Neural progenitor cell (in vitro differentiated cells): ENCODE measurements around the gene KLHL26. TPM values are rescaled to one million over a fixed set of nuclear protein-coding genes. Genes with fewer than 3 reads are reported as not detected.
A peak's percentile ranks its signal among the peaks of the same experiment; 100 is the strongest.

Experiments
- DNase-seq: peaks from one replicate; pipeline ENCODE4 v3.0.0-alpha.2; 2016; ENCODE audit warnings: low spot score
- H2AFZ ChIP-seq: fragments of 200-600 bp; sonication (generic); replicated peaks from 2 replicates; pipeline ENCODE4 v1.6.1; 2016; ENCODE audit warnings: antibody characterized with exemption
- H3F3A ChIP-seq: fragments of 200-600 bp; sonication (generic); 2 replicates; pipeline ENCODE4 v1.6.1; 2016; ENCODE audit warnings: antibody characterized with exemption, low read depth
- H3K27ac ChIP-seq: fragments of 200-600 bp; sonication (generic); 2 replicates; pipeline ENCODE4 v1.5.1; 2016; ENCODE audit warnings: mild to moderate bottlenecking
- H3K27me3 ChIP-seq: fragments of 200-600 bp; sonication (generic); 2 replicates; pipeline ENCODE4 v1.6.1; 2016; ENCODE audit warnings: mild to moderate bottlenecking, moderate library complexity
- H3K36me3 ChIP-seq: fragments of 200-600 bp; sonication (generic); 2 replicates; pipeline ENCODE4 v1.5.1; 2016
- H3K4me1 ChIP-seq: fragments of 200-600 bp; sonication (generic); 2 replicates; pipeline ENCODE4 v1.6.1; 2016; ENCODE audit warnings: mixed run types
- H3K4me2 ChIP-seq: fragments of 200-600 bp; sonication (generic); 2 replicates; pipeline ENCODE4 v1.6.1; 2016
- H3K4me3 ChIP-seq: fragments of 200-600 bp; sonication (generic); 2 replicates; pipeline ENCODE4 v1.5.1; 2016
- H3K79me2 ChIP-seq: fragments of 200-600 bp; sonication (generic); 2 replicates; pipeline ENCODE4 v1.6.1; 2016; ENCODE audit warnings: low read depth
- H3K9ac ChIP-seq: fragments of 200-600 bp; sonication (generic); 2 replicates; pipeline ENCODE4 v1.6.1; 2016
- H3K9me3 ChIP-seq: fragments of 200-600 bp; sonication (generic); 2 replicates; pipeline ENCODE4 v1.5.1; 2016; ENCODE audit warnings: low read depth
- H4K20me1 ChIP-seq: fragments of 200-600 bp; sonication (generic); 2 replicates; pipeline ENCODE4 v1.6.1; 2016; ENCODE audit warnings: low read depth
- H3K27ac Mint-ChIP-seq: 3 replicates; pipeline ENCODE4 v1.8.0; 2021; ENCODE audit warnings: mixed read lengths
- H3K27me3 Mint-ChIP-seq: 2 replicates; pipeline ENCODE4 v1.8.0; 2022; ENCODE audit warnings: low read depth, mild to moderate bottlenecking, inconsistent platforms, moderate library complexity, mixed read lengths; ENCODE audit not compliant: insufficient read depth
- H3K36me3 Mint-ChIP-seq: 3 replicates; pipeline ENCODE4 v1.8.0; 2021; ENCODE audit warnings: mixed read lengths
- H3K4me1 Mint-ChIP-seq: 3 replicates; pipeline ENCODE4 v1.8.0; 2021; ENCODE audit warnings: mixed read lengths
- H3K4me3 Mint-ChIP-seq: 3 replicates; pipeline ENCODE4 v1.8.0; 2021; ENCODE audit warnings: mild to moderate bottlenecking, moderate library complexity, mixed read lengths
- H3K9me3 Mint-ChIP-seq: 3 replicates; pipeline ENCODE4 v1.8.0; 2020; ENCODE audit warnings: mixed read lengths
- CTCF ChIP-seq: fragments of 200-600 bp; sonication (generic); IDR thresholded peaks from 2 replicates; pipeline ENCODE4 v1.5.1; 2017; ENCODE audit warnings: antibody characterized with exemption, mild to moderate bottlenecking
- EZH2 ChIP-seq: fragments of 200-600 bp; sonication (generic); IDR thresholded peaks from 2 replicates; pipeline ENCODE4 v1.6.1; 2017; ENCODE audit warnings: antibody characterized with exemption, mild to moderate bottlenecking, moderate library complexity
- EZH2phosphoT487 ChIP-seq: fragments of 200-600 bp; sonication (generic); IDR thresholded peaks from 2 replicates; pipeline ENCODE4 v1.6.1; 2017; ENCODE audit warnings: antibody characterized with exemption
- total RNA-seq: library from RNA; depleted of rRNA; stranded (reverse); fragments of >200 nt; gene quantifications from 2 replicates; pipeline ENCODE4 v1.2.3, GENCODE V29; 2015; ENCODE audit warnings: low replicate concordance

The KLHL26 gene
- total RNA-seq, result 5.8 and 7.1 TPM in 2 replicates

GRCh38 chr19:18636969-18637629, at the start of gene KLHL26:
Gene KLHL26, plus strand, starts transcription at chr19:18637028. Its CDS starts 27 bp downstream, at chr19:18637055.
- Mint-ChIP-seq H3K9me3 (no peaks in the 10 kb centered on the region), H3K4me1 (peaks cover 22% of the 10 kb centered on the region), H3K36me3 (no peaks in the 10 kb centered on the region), H3K27me3 (peaks cover 17% of the 10 kb centered on the region), H3K4me3 (peak within 1 kb of the TSS; percentile 92), H3K27ac (no peak within 1 kb of the TSS)
- Histone ChIP-seq H3K27me3 (peaks cover 18% of the 10 kb centered on the region), H3F3A (peaks cover 13% of the 10 kb centered on the region), H3K4me3 (peak within 1 kb of the TSS; percentile 98), H3K9ac (peak within 1 kb of the TSS; percentile 87), H3K9me3 (no peaks in the 10 kb centered on the region), H2AFZ (peak within 1 kb of the TSS; percentile 89), H3K36me3 (no peaks in the 10 kb centered on the region), H3K4me1 (peaks cover 10% of the 10 kb centered on the region), H3K79me2 (peaks cover 37% of the 10 kb centered on the region), H3K27ac (no peak within 1 kb of the TSS), H4K20me1 (peaks cover 21% of the 10 kb centered on the region), H3K4me2 (peak within 1 kb of the TSS; percentile 98)
- no peak for TF ChIP-seq EZH2
- no peak for TF ChIP-seq EZH2phosphoT487
- TF ChIP-seq CTCF, result no peak
- DNase-seq, result no peak

- Mint-ChIP-seq H3K4me1 (peaks cover 20% of the 10 kb centered on the region), H3K27me3 (peaks cover 23% of the 10 kb centered on the region), H3K27ac (peak overlapping the region; percentile 17), H3K9me3 (peaks cover 3% of the 10 kb centered on the region), H3K4me3 (peak overlapping the region; percentile 88), H3K36me3 (peaks cover 2% of the 10 kb centered on the region)
- H3K27me3 ChIP-seq, result no peaks in the 10 kb centered on the region
- H3K36me3 ChIP-seq, result no peaks in the 10 kb centered on the region
- H2AFZ ChIP-seq, result no peak overlapping the region
- no peak overlapping the region for H3K4me3 ChIP-seq
- no peaks in the 10 kb centered on the region for H3K4me1 ChIP-seq
- no peaks in the 10 kb centered on the region for H3K79me2 ChIP-seq
- H3K9me3 ChIP-seq, result no peaks in the 10 kb centered on the region
- H3K27ac ChIP-seq, result no peak overlapping the region
- no peak for TF ChIP-seq EZH2
- no peak for TF ChIP-seq EZH2phosphoT487
- TF ChIP-seq CTCF, result no peak
- no peak overlapping the region for H3K4me2 ChIP-seq
- H4K20me1 ChIP-seq, result peaks cover 7% of the 10 kb centered on the region
- no peak for DNase-seq
- H3F3A ChIP-seq, result peaks cover 39% of the 10 kb centered on the region
- H3K9ac ChIP-seq, result no peak overlapping the region
These were observed 49.3 kb upstream of the KLHL26 start for GRCh38 chr19:18587561-18587960.

GRCh38 chr19:18587962-18588610, 48.7 kb upstream of the KLHL26 start:
- H3K27ac ChIP-seq, result no peak overlapping the region
- peak overlapping the region; percentile 88 for H3K4me3 Mint-ChIP-seq
- no peaks in the 10 kb centered on the region for H3K79me2 ChIP-seq
- DNase-seq, result no peak
- TF ChIP-seq EZH2phosphoT487 (no peak), CTCF (no peak), EZH2 (no peak)
- no peaks in the 10 kb centered on the region for H3K9me3 ChIP-seq
- no peak overlapping the region for H3K9ac ChIP-seq
- no peaks in the 10 kb centered on the region for H3K4me1 ChIP-seq
- H3K36me3 Mint-ChIP-seq, result peaks cover 2% of the 10 kb centered on the region
- peak overlapping the region; percentile 70 for H3K27ac Mint-ChIP-seq
- peaks cover 42% of the 10 kb centered on the region for H3F3A ChIP-seq
- peaks cover 3% of the 10 kb centered on the region for H3K9me3 Mint-ChIP-seq
- peaks cover 20% of the 10 kb centered on the region for H3K4me1 Mint-ChIP-seq
- H2AFZ ChIP-seq, result peak overlapping the region; percentile 61
- no peaks in the 10 kb centered on the region for H3K27me3 ChIP-seq
- peaks cover 7% of the 10 kb centered on the region for H4K20me1 ChIP-seq
- no peaks in the 10 kb centered on the region for H3K36me3 ChIP-seq
- peak overlapping the region; percentile 87 for H3K4me2 ChIP-seq
- peaks cover 23% of the 10 kb centered on the region for H3K27me3 Mint-ChIP-seq
- peak overlapping the region; percentile 87 for H3K4me3 ChIP-seq
